Stimulated activated CD8-positive, alpha-beta memory T cell treated with anti-CD3 and anti-CD28 coated beads, Interleukin-12 subunit alpha, Interleukin-12 subunit beta, amount 100 ng/mL, for 24 hours (primary cell): Measurements from ENCODE around the gene CPVL.

Experiments used
- DNase-seq: peaks from one replicate; pipeline ENCODE4 v3.0.0-alpha.2; 2020; ENCODE audit errors: extremely low read depth

Gene CPVL

DNA sequence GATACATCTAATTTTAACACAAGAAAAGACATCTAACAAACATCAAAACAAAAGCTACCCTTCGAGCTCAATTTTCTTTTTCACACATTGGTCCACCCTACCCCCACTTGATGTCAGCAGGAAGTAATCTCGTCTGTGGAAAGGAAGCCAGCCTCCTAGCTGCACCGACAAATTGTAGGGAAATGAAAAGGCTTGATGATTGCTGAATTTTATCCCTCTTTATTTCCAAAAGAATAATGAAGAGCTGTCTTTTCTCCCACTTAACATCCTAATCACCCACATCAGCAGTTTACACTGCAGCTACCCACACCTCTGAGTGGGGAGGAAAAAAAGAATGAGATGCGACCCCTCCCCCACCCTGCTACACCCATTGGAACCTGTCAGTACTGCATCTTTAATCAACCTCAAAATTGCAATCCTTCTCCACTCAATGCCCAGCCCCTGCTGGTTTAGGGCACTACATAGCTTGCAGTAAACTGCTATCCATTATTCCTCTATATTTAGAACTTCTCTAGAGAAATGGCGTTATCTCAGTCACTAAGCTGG is 10.6 kb upstream of the CPVL start:
- DNase-seq: no peak

DNA sequence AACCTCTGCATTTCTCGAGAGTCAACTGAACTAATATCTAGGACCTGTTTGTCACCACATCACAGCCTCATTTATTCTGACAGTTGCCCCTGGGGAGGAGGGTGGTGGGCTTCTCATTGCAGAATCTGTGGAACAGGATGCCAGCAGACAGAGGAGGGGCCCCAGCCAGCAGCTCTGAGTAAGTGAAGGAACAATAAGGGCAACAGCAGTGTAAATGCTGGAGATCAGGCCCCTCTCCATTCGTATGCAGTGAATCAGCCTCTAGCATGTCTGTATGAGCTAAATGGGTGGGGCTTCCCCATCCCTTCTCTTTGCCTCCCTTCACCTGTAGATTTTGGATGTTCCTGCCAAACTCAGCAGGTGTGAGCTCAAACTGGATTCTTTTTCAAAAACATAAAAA is 7.7 kb upstream of the CPVL start:
- DNase-seq: no peak

DNA sequence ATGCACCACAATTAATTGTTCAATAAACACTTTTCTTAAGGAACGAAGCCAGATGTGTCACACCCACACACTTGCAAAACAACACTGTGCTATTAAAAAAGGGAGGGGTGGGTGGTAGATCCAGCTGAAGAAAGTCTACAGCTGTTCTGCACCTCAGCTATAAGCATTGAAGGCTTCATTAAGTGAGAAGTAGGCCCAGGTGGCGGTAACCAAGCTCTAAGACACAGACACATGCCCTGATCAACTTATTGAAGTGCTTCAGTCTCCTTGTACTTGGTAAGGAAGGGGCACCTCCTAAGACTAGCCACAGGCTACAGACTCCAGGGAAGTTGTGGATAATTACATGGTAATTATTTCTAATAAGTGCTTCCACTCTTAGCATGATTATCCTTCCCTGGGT is 4.5 kb upstream of the CPVL start:
- DNase-seq: no peak

DNA sequence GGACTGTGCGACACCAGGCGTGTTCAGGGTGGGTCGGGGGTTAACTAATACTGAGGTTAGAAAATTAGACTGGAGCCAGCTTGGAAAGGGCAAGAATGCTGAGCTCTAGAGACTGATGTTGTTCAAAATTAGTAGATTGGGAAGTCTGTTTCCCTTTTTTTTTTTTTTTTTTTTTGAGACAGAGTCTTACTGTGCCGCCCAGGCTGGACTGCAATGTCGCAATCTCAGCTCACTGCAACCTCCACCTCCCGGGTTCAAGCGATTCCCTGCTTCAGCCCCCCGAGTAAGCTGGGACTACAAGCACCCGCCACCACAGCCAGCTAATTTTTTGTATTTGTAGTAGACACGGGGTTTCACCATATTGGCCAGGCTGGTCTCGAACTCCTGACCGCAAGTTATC is 2.7 kb upstream of the CPVL start:
- no peak for DNase-seq

DNA sequence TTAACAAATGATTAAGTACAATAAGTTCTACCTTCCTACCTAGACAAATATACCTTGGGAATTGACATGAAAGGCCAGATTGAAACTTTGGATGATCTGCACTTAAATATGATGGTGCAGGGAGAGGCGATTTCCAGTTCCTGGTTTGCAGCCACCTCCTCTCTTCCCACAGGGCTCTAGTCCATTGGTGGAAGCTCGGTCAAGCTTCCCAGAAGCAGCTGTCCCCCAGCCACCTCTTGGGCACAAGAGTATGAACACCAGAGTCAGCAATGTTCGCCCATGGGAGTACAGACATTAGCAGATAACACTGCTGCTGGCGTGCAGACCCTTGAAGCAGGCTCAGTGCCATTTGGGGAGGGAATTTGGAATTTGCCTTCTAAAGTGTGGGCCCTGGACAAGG is 1.5 kb upstream of the CPVL start:
- DNase-seq: no peak

DNA sequence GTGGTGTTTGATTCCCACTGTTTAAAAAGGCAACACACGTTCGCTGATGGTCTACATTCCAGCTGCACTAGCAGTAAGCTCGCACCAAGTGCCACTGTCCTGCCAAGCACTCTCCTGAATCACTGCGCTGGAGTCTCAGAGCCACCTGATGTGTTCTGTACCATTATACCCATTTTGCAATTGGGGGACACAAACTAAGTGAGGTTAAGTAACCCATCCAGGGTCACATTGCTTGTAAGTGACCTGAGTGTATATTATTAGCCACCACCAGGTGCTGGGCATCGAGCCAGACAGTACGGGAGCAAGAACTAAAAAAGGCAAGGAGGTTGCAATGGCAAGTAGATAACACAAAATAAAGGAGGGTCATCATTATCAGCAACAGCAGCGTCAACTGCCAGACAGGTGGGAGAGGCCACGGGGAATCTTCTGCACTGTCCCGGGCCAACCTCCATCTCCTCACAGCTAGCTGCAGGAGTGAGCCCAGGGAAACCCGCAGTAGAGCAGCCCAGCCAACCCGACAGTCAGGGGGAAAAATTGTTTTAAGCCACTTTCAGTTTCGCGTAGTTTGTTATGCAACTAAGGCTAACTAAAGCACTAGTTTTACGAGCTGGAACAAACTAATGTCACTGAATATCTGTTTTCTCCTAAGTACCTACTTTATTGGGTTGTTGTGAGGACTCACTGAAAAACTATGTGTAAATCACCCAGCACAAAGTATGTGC is 712 bp upstream of the CPVL start:
- no peak for DNase-seq

DNA sequence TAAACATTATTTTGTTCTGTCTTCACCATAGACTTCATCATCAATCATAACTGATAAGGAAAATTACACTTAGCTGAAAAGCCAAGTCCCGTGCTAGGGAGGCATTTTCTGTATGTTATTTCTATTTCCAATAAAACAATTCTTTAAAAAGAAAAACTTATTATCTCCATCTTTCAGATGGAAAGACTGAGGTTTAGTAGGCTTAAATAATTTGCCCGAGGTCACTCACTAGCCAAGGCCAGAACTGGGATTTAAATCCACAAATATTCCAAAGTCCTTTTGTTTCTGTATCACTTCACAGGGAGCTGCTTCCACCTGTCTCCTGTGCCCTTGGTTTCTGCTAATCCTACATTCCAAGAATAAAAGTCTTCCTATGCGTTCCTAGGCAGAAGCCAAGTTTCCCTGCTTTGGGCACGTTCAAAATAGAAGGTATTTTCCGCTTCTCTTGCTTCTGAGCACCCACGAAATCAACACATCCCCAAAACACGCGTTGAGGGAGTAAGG is 732 bp downstream of the CPVL start:
- DNase-seq: no peak

DNA sequence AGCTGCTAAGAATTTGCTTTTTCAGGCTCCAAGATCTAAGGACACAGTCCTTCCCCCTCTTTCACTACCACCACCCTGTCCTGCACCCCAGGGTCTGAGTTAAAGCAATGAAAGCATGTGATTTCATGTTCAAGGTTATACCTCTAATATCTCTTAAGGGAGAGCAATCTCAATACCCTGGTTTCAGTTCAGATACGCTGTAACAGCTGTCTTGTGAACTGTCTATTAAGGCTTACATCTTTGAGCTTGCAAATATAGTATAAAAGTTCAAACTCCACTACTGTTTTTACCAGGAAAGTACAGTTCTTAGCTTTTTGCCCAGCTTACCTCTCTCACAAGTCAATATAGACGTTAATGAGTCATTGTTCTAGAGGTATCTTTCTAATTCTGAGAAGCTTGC is 2.6 kb downstream of the CPVL start:
- no peak for DNase-seq

DNA sequence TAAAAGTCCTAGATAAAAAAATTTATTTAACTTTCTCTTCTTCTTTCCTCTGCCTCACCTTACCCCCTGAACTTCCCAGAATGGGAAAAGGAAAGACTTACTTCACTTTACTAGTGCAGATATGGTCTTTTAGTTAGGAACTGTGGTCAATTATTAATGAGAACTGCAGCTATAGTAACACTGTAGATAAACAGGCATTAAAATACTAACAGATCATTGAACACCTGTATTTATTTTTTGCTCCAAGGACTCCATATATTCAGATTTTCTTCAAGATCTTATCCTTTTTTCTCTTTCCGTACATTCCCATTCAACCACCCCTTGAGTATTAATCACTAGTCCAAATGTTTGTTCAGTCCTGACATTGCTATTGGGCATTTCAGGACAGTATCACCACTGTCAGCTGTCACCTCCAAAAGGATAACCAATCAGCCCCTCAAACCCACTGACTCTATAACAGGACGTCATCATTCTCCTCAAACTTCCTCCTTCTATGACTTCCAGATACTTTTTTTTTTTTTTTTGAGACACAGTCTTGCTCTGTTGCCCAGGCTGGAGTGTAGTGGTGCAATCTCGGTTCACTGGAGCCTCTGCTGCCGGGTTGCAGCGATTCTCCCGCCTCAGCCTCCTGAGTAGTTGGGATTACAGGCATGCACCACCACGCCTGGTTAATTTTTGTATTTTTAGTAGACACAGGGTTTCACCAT is 4.2 kb downstream of the CPVL start:
- DNase-seq: no peak

DNA sequence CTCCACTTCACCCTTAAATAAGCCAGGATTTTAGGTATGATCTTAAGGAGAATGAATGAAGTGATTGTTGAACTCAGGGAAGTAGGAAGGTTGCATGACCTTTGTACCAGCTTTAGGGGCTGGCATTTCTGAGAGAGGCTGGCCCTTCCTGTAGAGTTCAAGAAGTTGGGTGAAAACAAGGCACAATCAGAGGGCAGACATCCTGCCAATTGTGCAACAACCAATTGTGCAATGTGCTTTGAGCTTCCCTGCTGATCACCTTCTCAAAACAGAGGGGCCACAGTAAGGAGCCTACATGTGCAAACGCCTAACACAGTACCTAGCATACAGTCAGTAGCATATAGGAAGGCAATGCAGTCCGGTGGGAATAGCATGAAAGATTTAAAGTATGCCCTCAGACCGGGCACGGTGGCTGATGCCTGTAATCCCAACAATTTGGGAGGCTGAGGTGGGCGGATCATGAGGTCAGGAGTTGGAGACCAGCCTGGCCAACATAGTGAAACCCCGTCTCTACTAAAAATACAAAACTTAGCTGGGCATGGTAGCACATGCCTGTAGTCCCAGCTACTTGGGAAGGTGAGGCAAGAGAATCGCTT is 5.4 kb downstream of the CPVL start:
- DNase-seq: no peak

DNA sequence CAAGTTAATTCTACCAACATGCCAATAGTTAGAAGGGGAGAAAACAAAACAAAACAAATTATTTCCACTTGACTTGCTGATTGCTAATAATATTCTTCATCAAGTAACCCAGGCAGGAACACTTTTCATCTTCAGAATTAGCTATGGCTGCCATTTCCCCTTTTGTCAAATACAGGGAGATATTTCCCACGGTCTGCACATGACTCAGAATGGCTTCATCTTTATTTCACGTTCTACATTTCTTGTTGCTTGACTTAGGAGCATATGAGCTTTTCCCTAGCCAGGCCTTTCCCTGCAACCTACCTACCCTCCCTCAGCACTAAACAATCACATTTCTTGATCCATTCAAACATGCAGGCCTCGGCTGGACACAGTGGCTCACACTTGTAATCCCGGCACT is 6.5 kb downstream of the CPVL start:
- DNase-seq: no peak

DNA sequence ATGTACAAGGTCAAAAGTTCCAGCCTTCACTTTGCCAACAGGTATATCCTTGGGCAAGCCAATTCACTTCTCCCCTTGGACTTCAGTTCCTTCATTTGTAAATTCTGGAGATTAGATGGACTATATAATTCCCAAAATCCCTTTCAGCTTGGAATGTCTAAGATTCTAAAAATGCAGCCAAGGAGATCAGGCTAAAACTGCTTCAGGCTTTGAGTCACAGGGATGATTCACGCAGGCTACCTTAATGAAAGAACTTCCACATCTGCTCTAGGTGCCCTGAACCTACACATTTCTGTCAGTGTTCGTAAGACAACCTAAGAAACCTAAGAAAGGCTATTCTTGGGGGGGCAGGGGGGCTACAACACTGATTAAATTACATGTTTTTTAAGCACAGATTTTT is 7.1 kb downstream of the CPVL start:
- DNase-seq: no peak

DNA sequence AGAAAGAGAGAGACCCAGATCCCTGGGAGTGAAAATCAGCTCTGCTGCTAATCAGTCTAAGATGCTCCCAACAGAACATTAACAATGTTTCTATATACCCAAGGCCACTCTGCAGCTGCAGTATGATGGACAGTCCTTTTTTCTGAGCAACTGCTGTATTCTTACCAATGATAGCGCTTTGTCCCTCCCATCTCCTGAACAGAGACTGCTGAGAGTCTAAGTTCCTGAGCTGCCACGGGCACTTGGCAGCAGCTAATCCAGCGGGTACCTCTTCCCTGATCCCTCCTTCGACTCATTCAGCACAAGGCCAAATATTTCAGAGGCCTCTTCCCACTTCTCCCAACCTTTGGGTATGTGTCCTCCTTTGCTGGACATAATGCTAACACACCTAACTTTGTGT is 7.7 kb downstream of the CPVL start:
- no peak for DNase-seq

DNA sequence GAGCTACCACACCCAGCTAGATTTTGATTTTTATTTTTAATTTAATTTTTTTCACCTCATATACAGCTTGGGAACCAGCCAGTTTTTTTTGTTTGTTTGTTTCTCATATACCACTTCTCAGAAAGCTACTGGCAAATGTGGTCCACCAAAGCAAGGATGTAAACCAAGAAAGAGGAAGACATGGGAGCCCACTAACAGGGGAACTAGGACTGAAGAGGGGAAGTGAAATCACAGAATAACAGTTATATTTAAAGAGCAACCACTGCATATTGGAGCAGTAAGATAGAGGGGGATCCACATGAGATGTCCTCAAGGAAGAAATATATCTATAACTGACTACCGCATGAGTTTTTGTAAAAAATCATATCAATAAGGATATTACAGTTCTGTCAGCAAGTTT is 10.5 kb downstream of the CPVL start:
- no peak for DNase-seq

DNA sequence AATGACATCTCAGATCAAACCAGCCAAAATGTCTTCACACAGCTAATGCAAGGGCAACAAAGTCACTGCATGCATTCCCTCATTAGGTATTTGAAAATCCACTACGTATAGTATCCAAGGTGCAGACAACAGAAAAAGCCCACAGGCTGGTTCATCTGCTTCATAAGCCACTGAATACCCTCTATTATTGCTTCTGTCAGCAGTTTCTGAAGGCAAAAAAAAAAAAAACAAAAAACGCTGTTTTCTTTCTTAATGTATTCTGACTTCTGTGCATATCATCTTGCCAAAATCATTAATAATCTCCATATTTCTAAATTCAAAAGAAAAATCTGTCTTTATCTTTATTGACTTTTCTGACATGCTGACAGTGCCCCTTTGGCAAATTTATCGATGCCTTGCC is 13.4 kb downstream of the CPVL start:
- no peak for DNase-seq

DNA sequence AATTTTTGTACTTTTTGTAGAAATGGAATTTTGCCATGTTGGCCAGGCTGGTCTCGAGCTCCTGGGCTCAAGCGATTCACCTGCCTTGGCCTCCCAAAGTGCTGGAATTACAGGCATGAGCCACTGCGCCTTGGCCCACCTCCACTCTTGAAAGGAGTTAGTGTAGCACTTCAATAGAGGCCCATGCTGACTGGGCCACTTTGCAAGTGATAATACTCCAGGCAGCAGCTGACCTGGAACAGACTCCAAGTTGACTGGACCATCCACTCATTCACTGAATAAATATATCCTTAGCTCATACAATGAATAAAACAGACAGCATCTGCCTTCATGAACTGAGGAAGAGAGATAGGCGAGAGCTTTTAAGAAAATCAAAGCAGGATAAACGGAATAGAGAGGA is 14.7 kb downstream of the CPVL start:
- no peak for DNase-seq

DNA sequence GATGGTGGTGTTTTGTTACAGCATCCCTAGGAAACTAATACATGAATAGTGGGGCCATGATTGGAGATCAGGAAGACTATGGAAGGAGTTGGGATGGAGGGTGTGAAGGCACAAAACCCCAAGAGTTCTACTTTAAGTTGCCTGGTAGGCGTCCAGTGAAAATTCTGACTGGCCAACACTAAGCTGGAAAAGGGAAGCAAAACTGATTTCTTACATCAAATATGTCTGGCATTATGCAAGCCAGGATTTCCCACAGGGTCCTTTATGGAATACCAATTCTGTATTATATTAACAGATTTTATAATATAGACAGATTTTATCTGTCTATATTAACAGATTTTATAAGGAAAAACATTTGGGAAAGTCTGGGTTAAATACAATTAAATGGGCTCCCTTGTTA is 16.2 kb downstream of the CPVL start:
- no peak for DNase-seq

DNA sequence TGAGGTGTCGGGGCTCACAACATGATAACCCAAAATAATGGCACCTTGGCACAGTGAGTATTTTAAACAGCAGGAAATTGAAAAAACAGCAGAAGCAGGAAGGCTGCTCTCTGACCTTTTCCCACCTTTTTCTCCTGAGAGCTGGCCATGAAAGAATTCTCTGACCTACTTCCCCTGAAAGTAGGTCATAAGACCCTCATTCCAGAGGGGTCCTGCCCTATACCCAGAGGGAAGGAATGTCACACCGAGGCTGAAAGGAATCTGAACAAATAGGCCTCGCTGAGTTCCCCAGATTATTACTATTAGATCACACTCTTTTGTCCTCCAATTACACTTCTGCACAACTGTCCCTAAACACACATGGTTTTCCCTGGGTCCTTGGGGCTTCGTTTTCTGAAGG is 18.8 kb downstream of the CPVL start:
- no peak for DNase-seq

DNA sequence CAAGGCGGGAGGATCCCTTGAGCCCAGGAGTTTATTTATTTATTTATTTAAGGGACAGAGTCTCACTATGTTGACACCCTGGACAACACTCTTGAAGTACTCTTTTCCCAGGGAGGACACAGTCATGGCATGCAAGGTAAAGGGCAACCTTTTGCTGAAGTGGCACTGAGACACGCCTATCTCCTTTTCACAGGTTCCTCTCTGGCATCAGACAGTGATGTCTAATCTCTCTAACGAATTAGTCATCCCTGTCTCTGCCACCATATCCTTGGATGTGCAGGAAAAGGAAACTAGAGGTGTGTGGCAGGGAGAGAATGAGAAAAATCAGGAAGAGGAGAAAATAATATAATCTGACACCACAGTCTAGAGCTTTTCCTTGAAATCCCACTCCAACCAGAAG is 19.5 kb downstream of the CPVL start:
- no peak for DNase-seq

DNA sequence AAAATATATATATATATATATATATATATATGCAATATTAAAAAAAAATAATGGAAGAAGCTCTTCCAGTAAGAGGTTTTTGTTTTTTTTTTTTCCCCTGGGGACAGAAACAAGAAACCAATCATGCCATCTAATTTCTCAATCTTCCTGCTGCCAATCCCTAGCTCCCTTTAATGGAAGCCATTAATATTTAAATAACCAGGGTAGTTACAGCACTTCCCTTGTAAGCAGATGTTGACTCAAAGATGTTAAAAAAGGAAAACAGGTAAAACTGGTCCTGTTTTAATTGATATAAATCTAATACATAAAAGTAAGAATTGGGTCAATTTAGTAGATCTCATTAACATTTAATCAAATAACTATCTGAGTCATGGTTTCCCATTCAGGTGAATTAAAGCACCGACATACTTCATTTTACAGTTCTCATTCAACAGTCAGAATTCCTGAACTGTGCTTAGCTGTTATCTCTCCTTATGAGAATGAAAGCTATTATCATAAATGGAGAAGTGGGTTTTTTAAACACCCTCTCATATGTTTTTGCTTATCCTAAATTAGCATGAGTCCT is 22.6 kb downstream of the CPVL start:
- DNase-seq: no peak

DNA sequence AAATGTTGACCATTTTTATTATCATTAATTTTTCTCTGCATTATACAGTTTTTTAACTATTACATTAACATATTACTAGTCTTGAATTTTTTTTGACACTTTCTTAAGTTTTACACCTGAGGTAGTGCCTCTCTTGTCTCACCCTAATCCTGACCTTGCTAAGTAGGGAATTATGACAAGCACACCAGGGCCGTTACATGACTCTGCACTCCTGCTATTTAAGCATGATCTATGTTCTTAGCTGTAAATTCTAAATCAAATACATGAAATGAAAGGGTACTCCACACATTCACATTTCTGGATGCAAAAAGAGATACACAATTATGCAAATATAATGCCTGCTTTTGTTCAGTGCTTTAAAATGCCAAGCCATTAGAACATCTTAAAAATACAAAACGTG is 23.6 kb downstream of the CPVL start:
- DNase-seq: no peak

DNA sequence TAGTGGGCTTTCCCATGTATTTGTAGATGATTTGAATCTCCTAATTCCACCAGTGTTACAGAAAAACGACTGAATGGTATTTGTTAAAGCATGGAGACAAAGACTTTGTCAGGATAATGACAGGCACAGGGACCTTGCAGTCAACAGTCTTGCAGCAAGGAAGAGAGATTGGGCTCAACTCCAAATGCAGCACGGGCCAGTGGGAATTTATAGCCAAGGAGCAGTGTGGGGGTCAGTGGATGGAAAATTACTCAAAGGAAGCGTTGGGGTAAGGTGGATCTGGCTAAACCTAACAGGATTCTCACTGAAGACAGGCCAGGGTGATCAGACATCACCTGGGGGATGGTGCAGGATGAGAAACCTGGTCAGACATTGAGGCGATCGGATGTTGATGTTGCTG is 24.3 kb downstream of the CPVL start:
- no peak for DNase-seq

DNA sequence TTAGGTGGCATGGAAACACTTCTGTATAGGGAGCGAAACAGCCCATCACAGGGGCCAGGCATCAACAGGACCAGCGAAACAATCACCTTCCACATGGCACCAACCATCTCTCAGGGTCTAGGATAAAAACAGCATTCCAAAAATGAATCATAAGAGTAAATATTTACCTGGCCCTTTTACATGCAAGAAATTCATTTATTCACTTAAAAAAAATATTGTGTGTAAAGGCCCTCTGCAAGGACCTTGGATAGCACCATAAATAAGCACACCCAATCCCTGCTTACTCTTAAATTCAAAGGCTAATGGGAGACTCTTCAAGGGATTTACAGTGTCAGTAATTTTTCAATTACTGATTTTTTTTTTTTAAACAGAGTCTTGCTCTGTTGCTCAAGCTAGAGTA is 25.4 kb downstream of the CPVL start:
- DNase-seq: no peak
